HEK293 (cell line): ENCODE data around the gene NEK6.
A peak's percentile ranks its signal among the peaks of the same experiment; 100 is the strongest.

ENCODE experiments used
- CTCF ChIA-PET: fragments of 350-600 bp; formaldehyde crosslinking; extraction: SDS; loops from one replicate; lab custom pipeline; 2021; ENCODE audit warnings: antibody characterized with exemption; lab: Yijun Ruan, JAX
- POLR2A ChIA-PET: fragments of 300-600 bp; formaldehyde crosslinking; extraction: SDS; loops from one replicate; lab custom pipeline; 2020; ENCODE audit warnings: antibody characterized with exemption, inconsistent platforms; lab: Yijun Ruan, JAX
- H3K27ac ChIP-seq: fragments of 200-500 bp; sonication (Bioruptor generic); 2 replicates; pipeline ENCODE4 v1.5.1; 2014; ENCODE audit warnings: low read depth, low read length, control low read depth, inconsistent platforms; ENCODE audit errors: extremely low read depth
- H3K36me3 ChIP-seq, 2 experiments: fragments of 200-500 bp in 1 of 2; sonication (Bioruptor generic) in 1 of 2; 1 replicate in 1 of 2; 2 replicates in 1 of 2; pipeline ENCODE4 v1.5.1; 2014 to 2017; ENCODE audit warnings: inconsistent platforms in 2 of 2, low read length in 2 of 2; ENCODE audit not compliant: control insufficient read depth in 2 of 2, insufficient read depth in 1 of 2
- H3K4me1 ChIP-seq: fragments of 200-500 bp; sonication (Bioruptor generic); 2 replicates; pipeline ENCODE4 v1.5.1; 2014; ENCODE audit warnings: mild to moderate bottlenecking, low read length, inconsistent platforms; ENCODE audit not compliant: control insufficient read depth, insufficient read depth
- H3K4me3 ChIP-seq: 2 replicates; pipeline ENCODE4 v1.5.1; 2011; ENCODE audit warnings: low read depth, mild to moderate bottlenecking, control low read depth, low read length, moderate library complexity
- H3K9me3 ChIP-seq: fragments of 200-500 bp; sonication (Bioruptor generic); 2 replicates; pipeline ENCODE4 v1.5.1; 2014; ENCODE audit warnings: low read depth, low read length, inconsistent platforms; ENCODE audit not compliant: control insufficient read depth, insufficient read depth
- EGR2 ChIP-seq: fragments of 450-650 bp; formaldehyde crosslinking; IDR thresholded peaks from 2 replicates; pipeline ENCODE4 v1.5.1; 2016; ENCODE audit warnings: low read depth, missing biosample characterization, missing genetic modification characterization
- GLIS2 ChIP-seq: fragments of 450-650 bp; formaldehyde crosslinking; IDR thresholded peaks from 2 replicates; pipeline ENCODE4 v1.5.1; 2016; ENCODE audit warnings: missing biosample characterization, missing genetic modification characterization
- KLF10 ChIP-seq: fragments of 450-650 bp; IDR thresholded peaks from 2 replicates; pipeline ENCODE4 v1.5.1; 2018; ENCODE audit warnings: missing biosample characterization, mild to moderate bottlenecking, missing genetic modification characterization
- MZF1 ChIP-seq: fragments of 450-650 bp; formaldehyde crosslinking; IDR thresholded peaks from 2 replicates; pipeline ENCODE4 v1.5.1; 2017; ENCODE audit warnings: missing biosample characterization, missing genetic modification characterization, borderline replicate concordance
- OVOL3 ChIP-seq: fragments of 450-650 bp; formaldehyde crosslinking; IDR thresholded peaks from 2 replicates; pipeline ENCODE4 v1.5.1; 2016; ENCODE audit warnings: missing biosample characterization, missing genetic modification characterization
- SCRT1 ChIP-seq: fragments of 450-650 bp; formaldehyde crosslinking; IDR thresholded peaks from 2 replicates; pipeline ENCODE4 v1.5.1; 2016; ENCODE audit warnings: missing biosample characterization, missing genetic modification characterization, borderline replicate concordance
- SCRT2 ChIP-seq: fragments of 450-650 bp; formaldehyde crosslinking; IDR thresholded peaks from 2 replicates; pipeline ENCODE4 v1.5.1; 2016; ENCODE audit warnings: missing biosample characterization, missing genetic modification characterization
- ZBTB44 ChIP-seq: fragments of 450-650 bp; IDR thresholded peaks from 2 replicates; pipeline ENCODE4 v1.5.1; 2018; ENCODE audit warnings: missing biosample characterization, mild to moderate bottlenecking, missing genetic modification characterization
- ZFP37 ChIP-seq: fragments of 450-650 bp; formaldehyde crosslinking; IDR thresholded peaks from 2 replicates; pipeline ENCODE4 v1.5.1; 2016; ENCODE audit warnings: missing biosample characterization, missing genetic modification characterization
- ZFP69B ChIP-seq: fragments of 450-650 bp; formaldehyde crosslinking; IDR thresholded peaks from 2 replicates; pipeline ENCODE4 v1.5.1; 2016; ENCODE audit warnings: missing biosample characterization, missing genetic modification characterization
- ZNF121 ChIP-seq: fragments of 450-650 bp; formaldehyde crosslinking; IDR thresholded peaks from 2 replicates; pipeline ENCODE4 v1.5.1; 2016; ENCODE audit warnings: missing biosample characterization, missing genetic modification characterization
- ZNF157 ChIP-seq: fragments of 450-650 bp; formaldehyde crosslinking; IDR thresholded peaks from 2 replicates; pipeline ENCODE4 v1.5.1; 2016; ENCODE audit warnings: missing biosample characterization, missing genetic modification characterization
- ZNF169 ChIP-seq: fragments of 450-650 bp; formaldehyde crosslinking; IDR thresholded peaks from 2 replicates; pipeline ENCODE4 v1.5.1; 2016; ENCODE audit warnings: missing biosample characterization, missing genetic modification characterization
- ZNF223 ChIP-seq: fragments of 450-650 bp; formaldehyde crosslinking; IDR thresholded peaks from 2 replicates; pipeline ENCODE4 v1.5.1; 2016; ENCODE audit warnings: missing biosample characterization, missing genetic modification characterization
- ZNF239 ChIP-seq: fragments of 450-650 bp; formaldehyde crosslinking; IDR thresholded peaks from 2 replicates; pipeline ENCODE4 v1.5.1; 2016; ENCODE audit warnings: missing biosample characterization, missing genetic modification characterization
- ZNF350 ChIP-seq: fragments of 450-650 bp; formaldehyde crosslinking; IDR thresholded peaks from 2 replicates; pipeline ENCODE4 v1.5.0; 2017; ENCODE audit warnings: missing biosample characterization, mild to moderate bottlenecking, missing genetic modification characterization
- ZNF391 ChIP-seq: fragments of 450-650 bp; formaldehyde crosslinking; IDR thresholded peaks from 2 replicates; pipeline ENCODE4 v1.5.1; 2016; ENCODE audit warnings: low read depth, missing biosample characterization, missing genetic modification characterization, borderline replicate concordance
- ZNF398 ChIP-seq: fragments of 450-650 bp; formaldehyde crosslinking; IDR thresholded peaks from 2 replicates; pipeline ENCODE4 v1.5.1; 2017; ENCODE audit warnings: missing biosample characterization, missing genetic modification characterization
- ZNF404 ChIP-seq: fragments of 450-650 bp; formaldehyde crosslinking; IDR thresholded peaks from 2 replicates; pipeline ENCODE4 v1.5.1; 2017; ENCODE audit warnings: missing biosample characterization, missing genetic modification characterization
- ZNF433 ChIP-seq: fragments of 450-650 bp; formaldehyde crosslinking; IDR thresholded peaks from 2 replicates; pipeline ENCODE4 v1.5.1; 2016; ENCODE audit warnings: missing biosample characterization, missing genetic modification characterization, low read depth
- ZNF501 ChIP-seq: fragments of 450-650 bp; formaldehyde crosslinking; IDR thresholded peaks from 2 replicates; pipeline ENCODE4 v1.5.1; 2016; ENCODE audit warnings: missing biosample characterization, missing genetic modification characterization
- ZNF510 ChIP-seq: fragments of 450-650 bp; formaldehyde crosslinking; IDR thresholded peaks from 2 replicates; pipeline ENCODE4 v1.5.1; 2018; ENCODE audit warnings: mild to moderate bottlenecking, missing genetic modification characterization, missing biosample characterization; ENCODE audit not compliant: insufficient replicate concordance
- ZNF548 ChIP-seq: fragments of 450-650 bp; formaldehyde crosslinking; IDR thresholded peaks from 2 replicates; pipeline ENCODE4 v1.5.1; 2016; ENCODE audit warnings: missing biosample characterization, missing genetic modification characterization
- ZNF660 ChIP-seq: fragments of 450-650 bp; IDR thresholded peaks from 2 replicates; pipeline ENCODE4 v1.5.1; 2018; ENCODE audit warnings: missing biosample characterization, mild to moderate bottlenecking, missing genetic modification characterization
- TF ChIP-seq, protein P1 (sequence below): fragments of 450-650 bp; formaldehyde crosslinking; IDR thresholded peaks from 2 replicates; pipeline ENCODE4 v1.5.1; 2016; ENCODE audit warnings: missing biosample characterization, missing genetic modification characterization

NEK6 gene

DNA sequence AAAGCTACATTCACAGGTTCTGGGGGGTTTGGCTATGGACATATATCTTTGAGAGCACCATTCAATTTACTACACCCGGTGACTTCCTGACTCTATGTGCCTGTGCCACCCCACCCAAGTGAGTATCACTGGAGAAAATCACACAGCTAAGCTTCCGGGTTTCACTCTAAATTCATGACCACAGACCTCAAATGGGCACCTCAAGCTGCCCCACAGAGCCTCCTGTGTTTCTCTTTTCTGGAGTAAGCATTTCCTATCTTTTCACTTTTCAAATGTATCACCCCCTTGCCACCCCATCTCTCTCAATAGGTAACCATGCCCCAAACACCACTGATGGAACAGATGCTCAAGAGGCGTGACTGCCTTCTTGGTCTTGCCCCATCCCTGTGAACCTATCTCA is 49.2 kb upstream of the NEK6 start:
- H3K36me3 ChIP-seq: no peaks in the 10 kb centered on the region
- POLR2A ChIA-PET: interaction anchor here (0.9 kb wide), 1 partner anchor 16 kb away, joined by 4 read pairs; no protein-coding TSS in a partner anchor
- TF ChIP-seq ZFP37 (tag by site-specific recombination): no peak
- no peak for TF ChIP-seq ZNF510
- TF ChIP-seq ZFP69B (tag by site-specific recombination): no peak
- no peak for TF ChIP-seq SCRT2
- no peak for TF ChIP-seq ZNF398 (tag by site-specific recombination)
- TF ChIP-seq ZNF239 (tag by site-specific recombination): no peak
- TF ChIP-seq ZNF169: no peak
- TF ChIP-seq EGR2: no peak
- TF ChIP-seq KLF10 (tag by site-specific recombination): no peak
- no peak for TF ChIP-seq ZNF404
- TF ChIP-seq, protein P1, sequence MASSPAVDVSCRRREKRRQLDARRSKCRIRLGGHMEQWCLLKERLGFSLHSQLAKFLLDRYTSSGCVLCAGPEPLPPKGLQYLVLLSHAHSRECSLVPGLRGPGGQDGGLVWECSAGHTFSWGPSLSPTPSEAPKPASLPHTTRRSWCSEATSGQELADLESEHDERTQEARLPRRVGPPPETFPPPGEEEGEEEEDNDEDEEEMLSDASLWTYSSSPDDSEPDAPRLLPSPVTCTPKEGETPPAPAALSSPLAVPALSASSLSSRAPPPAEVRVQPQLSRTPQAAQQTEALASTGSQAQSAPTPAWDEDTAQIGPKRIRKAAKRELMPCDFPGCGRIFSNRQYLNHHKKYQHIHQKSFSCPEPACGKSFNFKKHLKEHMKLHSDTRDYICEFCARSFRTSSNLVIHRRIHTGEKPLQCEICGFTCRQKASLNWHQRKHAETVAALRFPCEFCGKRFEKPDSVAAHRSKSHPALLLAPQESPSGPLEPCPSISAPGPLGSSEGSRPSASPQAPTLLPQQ: no peak
- no peak for TF ChIP-seq ZNF391 (tag by site-specific recombination)
- TF ChIP-seq ZNF548: no peak
- no peak for TF ChIP-seq ZNF501 (tag by site-specific recombination)
- TF ChIP-seq GLIS2 (tag by site-specific recombination): no peak
- TF ChIP-seq MZF1 (tag by site-specific recombination): no peak
- no peak for TF ChIP-seq ZNF660 (tag by site-specific recombination)
- TF ChIP-seq, all 188 proteins: peak for 0
- Histone ChIP-seq H3K4me3 (no peak overlapping the region), H3K4me1 (no peaks in the 10 kb centered on the region), H3K9me3 (no peaks in the 10 kb centered on the region), H3K27ac (no peak overlapping the region)
- CTCF ChIA-PET: interaction anchor here (0.6 kb wide), 1 partner anchor 35 kb away, joined by 3 read pairs; no protein-coding TSS in a partner anchor

DNA sequence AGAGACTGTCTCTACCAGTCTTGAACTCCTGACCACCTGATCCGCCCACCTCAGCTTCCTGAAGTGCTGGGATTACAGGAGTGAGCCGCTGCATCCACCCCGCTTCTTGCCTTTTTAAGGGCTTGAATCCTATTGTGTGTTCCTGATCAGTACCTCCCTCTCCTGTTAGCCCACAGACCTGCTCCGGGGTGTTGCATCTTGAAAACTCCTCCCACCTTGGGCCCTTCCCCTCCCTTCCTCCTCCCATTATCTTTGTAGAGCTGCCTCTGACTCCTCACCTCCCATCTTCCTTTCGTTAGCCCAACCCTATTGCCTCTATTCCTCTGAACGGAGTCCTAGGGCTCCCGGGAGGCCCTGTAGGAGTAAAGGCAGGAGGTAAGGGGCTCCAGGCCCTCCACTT is 48.5 kb upstream of the NEK6 start:
- Histone ChIP-seq H3K4me3 (no peak overlapping the region), H3K36me3 (no peaks in the 10 kb centered on the region), H3K9me3 (no peaks in the 10 kb centered on the region), H3K4me1 (no peaks in the 10 kb centered on the region), H3K27ac (no peak overlapping the region)
- no peak for TF ChIP-seq ZNF350 (tag by site-specific recombination)
- TF ChIP-seq OVOL3 (tag by site-specific recombination): no peak
- no peak for TF ChIP-seq SCRT1
- no peak for TF ChIP-seq ZNF223
- no peak for TF ChIP-seq ZNF169
- CTCF ChIA-PET: interaction anchor here (0.5 kb wide), 1 partner anchor 41 kb away, joined by 3 read pairs; no protein-coding TSS in a partner anchor
- POLR2A ChIA-PET: no interaction called here

DNA sequence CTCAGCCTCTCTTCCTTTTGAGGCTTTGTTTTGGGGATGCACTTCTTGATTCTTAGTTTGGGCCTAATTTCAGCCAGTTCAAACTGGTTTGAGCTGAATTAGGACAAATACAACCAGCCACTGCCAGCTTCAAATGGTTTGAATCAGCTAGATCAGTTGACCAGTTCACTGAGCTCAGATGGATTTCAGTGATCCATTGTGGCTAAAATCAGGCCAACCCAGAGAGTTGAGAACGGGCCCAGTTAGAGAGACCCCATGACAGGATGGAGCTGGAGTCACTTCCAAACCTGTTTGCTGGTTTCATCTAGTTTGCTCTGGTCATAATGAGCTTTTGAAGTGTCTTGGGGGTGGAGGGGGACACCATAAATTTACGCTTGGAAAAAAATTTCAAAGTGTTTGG is 48.0 kb upstream of the NEK6 start:
- ChIA-PET POLR2A (no interaction called here), CTCF (interaction anchor here (0.5 kb wide), 1 partner anchor 40 kb away, joined by 3 read pairs; no protein-coding TSS in a partner anchor)
- H3K4me3 ChIP-seq: no peak overlapping the region
- H3K36me3 ChIP-seq: no peaks in the 10 kb centered on the region
- H3K4me1 ChIP-seq: no peaks in the 10 kb centered on the region
- TF ChIP-seq ZNF157 (no peak), ZNF433 (tag by site-specific recombination) (no peak), ZNF121 (tag by site-specific recombination) (peak; percentile 60; the same call in 1 of the 2 replicates), ZBTB44 (tag by site-specific recombination) (no peak)
- no peak overlapping the region for H3K27ac ChIP-seq
- no peaks in the 10 kb centered on the region for H3K9me3 ChIP-seq
